ENCODE results near the gene KLHL17. TPM values are rescaled to one million over a fixed set of nuclear protein-coding genes. Genes with fewer than 3 reads are reported as not detected.

Gene KLHL17
- total RNA-seq, 1 experiment from 2014 or later: 58.8 TPM

DNA sequence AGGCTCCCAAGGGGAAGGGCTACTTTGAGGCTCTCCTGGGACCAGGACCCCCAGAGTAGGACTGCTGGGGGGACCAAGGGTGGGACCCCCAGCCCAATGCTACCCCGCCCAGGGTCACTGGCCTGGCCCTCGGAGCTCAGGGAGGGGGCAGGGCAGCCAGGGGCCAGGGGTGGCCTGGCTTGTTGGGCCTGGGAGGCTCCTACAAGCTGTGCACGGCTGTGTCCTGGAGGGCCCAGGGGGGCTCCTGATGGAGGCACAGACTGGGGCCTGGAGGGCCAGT, 37.3 kb downstream of the KLHL17 start:
- ChIA-PET POLR2A (no interaction called here), CTCF (interaction anchor here (1.4 kb wide), 1 partner anchor 13 kb away, joined by 4 read pairs; no protein-coding TSS in a partner anchor)
- BruUV-seq (replicated peaks): no TSS peak
- H3K9me3 ChIP-seq (ENCODE audit: control insufficient read depth, insufficient read depth, low read depth, low read length): no peaks in the 10 kb centered on the region
- no peak for ATAC-seq
- intact Hi-C loops (cut with micrococcal nuclease; ENCODE audit: unreplicated experiment): no loop called here
- no peaks in the 10 kb centered on the region; the same call in 1 of the 2 replicates for H3K36me3 ChIP-seq (ENCODE audit: control insufficient read depth, insufficient read depth, low read length)
- H3K4me3 ChIP-seq (ENCODE audit: low read depth in 2 of 2, low read length in 2 of 2): peak overlapping the region; percentile 8 to 56; a peak in 2 of 4 replicates
- no peaks in the 10 kb centered on the region for H3K27me3 ChIP-seq (ENCODE audit: control insufficient read depth, insufficient read depth, low read length)
- in situ Hi-C loops (cut with HindIII; ENCODE audit: low pct_unique_long_range_greater_than_20kb, low sequenced_read_pairs): no loop called here
- H3K27ac ChIP-seq (ENCODE audit: low read length): peak overlapping the region; percentile 59; the same call in 1 of the 2 replicates
- peaks cover 16% of the 10 kb centered on the region for H3K4me1 ChIP-seq (ENCODE audit: control insufficient read depth, insufficient read depth, low read length)
- DNase-seq (ENCODE audit: low read depth, low spot score): no peak
- 0 out of 2 replicates have a peak, but pooled peaks have one; percentile 12 for TF ChIP-seq POLR2AphosphoS5 (IDR thresholded peaks at IDR 0.05; ENCODE audit: low read depth, low read length)
- no peak for TF ChIP-seq SIN3A (IDR thresholded peaks at IDR 0.05; ENCODE audit: borderline replicate concordance, insufficient read depth, low read depth, low read length)

GRCh38 chr1:997993-998744, 37.8 kb downstream of the KLHL17 start:
- no peak for DNase-seq (ENCODE audit: low read depth, low spot score)
- ChIA-PET POLR2A (interaction anchor here (0.7 kb wide), 1 partner anchor 12 kb away, joined by 3 read pairs; no protein-coding TSS in a partner anchor), CTCF (interaction anchor here (1.4 kb wide), 1 partner anchor 14 kb away, joined by 4 read pairs; no protein-coding TSS in a partner anchor)

GRCh38 chr1:998745-998994, 38.3 kb downstream of the KLHL17 start:
- POLR2A ChIA-PET: no interaction called here
- CTCF ChIA-PET: no interaction called here
- in situ Hi-C loops (cut with HindIII; ENCODE audit: low pct_unique_long_range_greater_than_20kb, low sequenced_read_pairs): no loop called here

More at GRCh38 chr1:997993-998744, 37.8 kb downstream of the KLHL17 start:
- Histone ChIP-seq H3K27ac (ENCODE audit: low read length) (peak overlapping the region; percentile 59), H3K4me1 (ENCODE audit: control insufficient read depth, insufficient read depth, low read length) (peaks cover 16% of the 10 kb centered on the region), H3K4me3 (ENCODE audit: low read depth in 2 of 2, low read length in 2 of 2) (peak overlapping the region; percentile 56 to 69), H3K36me3 (ENCODE audit: control insufficient read depth, insufficient read depth, low read length) (no peaks in the 10 kb centered on the region; the same call in 1 of the 2 replicates), H3K27me3 (ENCODE audit: control insufficient read depth, insufficient read depth, low read length) (no peaks in the 10 kb centered on the region), H3K9me3 (ENCODE audit: control insufficient read depth, insufficient read depth, low read depth, low read length) (no peaks in the 10 kb centered on the region)
- TF ChIP-seq POLR2AphosphoS5 (IDR thresholded peaks at IDR 0.05; ENCODE audit: low read depth, low read length): peak; percentile 9; the same call in 1 of the 2 replicates
- TF ChIP-seq SIN3A (IDR thresholded peaks at IDR 0.05; ENCODE audit: borderline replicate concordance, insufficient read depth, low read depth, low read length): no peak
- intact Hi-C loops (cut with micrococcal nuclease; ENCODE audit: unreplicated experiment) (no loop called here), in situ Hi-C loops (cut with HindIII; ENCODE audit: low pct_unique_long_range_greater_than_20kb, low sequenced_read_pairs) (no loop called here)
- no peak; the same call in 1 of the 2 replicates for ATAC-seq
- BruUV-seq (replicated peaks): no TSS peak

More at GRCh38 chr1:998745-998994, 38.3 kb downstream of the KLHL17 start:
- TF ChIP-seq TCF7L2 (IDR thresholded peaks at IDR 0.05; ENCODE audit: low read depth, low read length) (no peak), REST (IDR thresholded peaks at IDR 0.05; ENCODE audit: insufficient read depth in 1 of 2, low read depth in 2 of 2, low read length in 1 of 2) (no peak), POLR2AphosphoS5 (IDR thresholded peaks at IDR 0.05; ENCODE audit: low read depth, low read length) (no peak), CTCF (IDR thresholded peaks at IDR 0.05) (no peak), SIN3A (IDR thresholded peaks at IDR 0.05; ENCODE audit: borderline replicate concordance, insufficient read depth, low read depth, low read length) (no peak)
- ATAC-seq: no peak; the same call in 1 of the 2 replicates
- DNase-seq (ENCODE audit: low read depth, low spot score): no peak
- Histone ChIP-seq H3K4me1 (ENCODE audit: control insufficient read depth, insufficient read depth, low read length) (peaks cover 17% of the 10 kb centered on the region), H3K36me3 (ENCODE audit: control insufficient read depth, insufficient read depth, low read length) (no peaks in the 10 kb centered on the region; the same call in 1 of the 2 replicates), H3K27ac (ENCODE audit: low read length) (no peak overlapping the region; the same call in 1 of the 2 replicates), H3K27me3 (ENCODE audit: control insufficient read depth, insufficient read depth, low read length) (no peaks in the 10 kb centered on the region), H3K9me3 (ENCODE audit: control insufficient read depth, insufficient read depth, low read depth, low read length) (no peaks in the 10 kb centered on the region), H3K4me3 (ENCODE audit: low read depth in 2 of 2, low read length in 2 of 2) (peak overlapping the region; percentile 56 to 69)
- intact Hi-C loops (cut with micrococcal nuclease; ENCODE audit: unreplicated experiment): no loop called here
- BruUV-seq (replicated peaks): no TSS peak
